H9 (cell line): ENCODE measurements around the gene LDB2. TPM values are rescaled to one million over a fixed set of nuclear protein-coding genes. Genes with fewer than 3 reads are reported as not detected.

Experiments
- DNase-seq: peaks from one replicate; pipeline ENCODE4 v3.0.0-alpha.2; 2017
- H2AFZ ChIP-seq: one replicate; pipeline ENCODE4 v1.6.1; 2013; ENCODE audit warnings: mild to moderate bottlenecking, low read length, control low read depth, moderate library complexity
- H2AK5ac ChIP-seq: 2 replicates; pipeline ENCODE4 v1.6.1; 2013; ENCODE audit warnings: low read length, control low read depth, mixed read lengths; ENCODE audit not compliant: insufficient read length
- H2BK120ac ChIP-seq: one replicate; pipeline ENCODE4 v1.6.1; 2013; ENCODE audit warnings: low read depth, mild to moderate bottlenecking, low read length, control low read depth, inconsistent platforms; ENCODE audit not compliant: poor library complexity, severe bottlenecking
- H2BK12ac ChIP-seq: 2 replicates; pipeline ENCODE4 v1.6.1; 2013; ENCODE audit warnings: low read length, control low read depth, mixed read lengths, low read depth; ENCODE audit not compliant: insufficient read length
- H2BK15ac ChIP-seq: 2 replicates; pipeline ENCODE4 v1.6.1; 2013; ENCODE audit warnings: low read depth, low read length, control low read depth
- H2BK20ac ChIP-seq: one replicate; pipeline ENCODE4 v1.6.1; 2013; ENCODE audit warnings: low read depth, mild to moderate bottlenecking, low read length, control low read depth, inconsistent platforms; ENCODE audit not compliant: poor library complexity, severe bottlenecking
- H2BK5ac ChIP-seq: 2 replicates; pipeline ENCODE4 v1.6.1; 2013; ENCODE audit warnings: low read length, control low read depth, mixed read lengths; ENCODE audit not compliant: insufficient read length
- H3K14ac ChIP-seq: 2 replicates; pipeline ENCODE4 v1.6.1; 2013; ENCODE audit warnings: low read length, control low read depth; ENCODE audit not compliant: insufficient read depth
- H3K18ac ChIP-seq: 2 replicates; pipeline ENCODE4 v1.6.1; 2013; ENCODE audit warnings: low read depth, mild to moderate bottlenecking, mixed read lengths, low read length, control low read depth; ENCODE audit not compliant: insufficient read length
- H3K23ac ChIP-seq: 2 replicates; pipeline ENCODE4 v1.6.1; 2013; ENCODE audit warnings: low read length, control low read depth, mixed read lengths, low read depth; ENCODE audit not compliant: insufficient read length
- H3K23me2 ChIP-seq: 2 replicates; pipeline ENCODE4 v1.6.1; 2013; ENCODE audit warnings: low read depth, mild to moderate bottlenecking, mixed read lengths, low read length, control low read depth; ENCODE audit not compliant: insufficient read length, poor library complexity, severe bottlenecking
- H3K27ac ChIP-seq: 2 replicates; pipeline ENCODE4 v1.5.1; 2013; ENCODE audit warnings: low read length, control low read depth, mixed read lengths, low read depth; ENCODE audit not compliant: insufficient read length
- H3K27me3 ChIP-seq: 2 replicates; pipeline ENCODE4 v1.6.1; 2013; ENCODE audit warnings: low read length, control low read depth, inconsistent platforms; ENCODE audit not compliant: insufficient read depth
- H3K4ac ChIP-seq: 2 replicates; pipeline ENCODE4 v1.6.1; 2013; ENCODE audit warnings: low read depth, mild to moderate bottlenecking, control low read depth, inconsistent platforms, low read length, moderate library complexity
- H3K4me1 ChIP-seq: 2 replicates; pipeline ENCODE4 v1.6.1; 2013; ENCODE audit warnings: low read length, control low read depth, inconsistent platforms; ENCODE audit not compliant: insufficient read depth
- H3K4me2 ChIP-seq: 2 replicates; pipeline ENCODE4 v1.6.1; 2013; ENCODE audit warnings: low read length, control low read depth, mixed read lengths; ENCODE audit not compliant: insufficient read length, insufficient read depth
- H3K56ac ChIP-seq: 2 replicates; pipeline ENCODE4 v1.6.1; 2013; ENCODE audit warnings: low read depth, mild to moderate bottlenecking, mixed read lengths, low read length, control low read depth; ENCODE audit not compliant: insufficient read length
- H3K79me1 ChIP-seq: 2 replicates; pipeline ENCODE4 v1.6.1; 2013; ENCODE audit warnings: low read depth, mild to moderate bottlenecking, moderate library complexity, low read length, control low read depth, inconsistent platforms; ENCODE audit not compliant: insufficient read depth, poor library complexity, severe bottlenecking
- H3K79me2 ChIP-seq: 2 replicates; pipeline ENCODE4 v1.6.1; 2013; ENCODE audit warnings: low read length, control low read depth, inconsistent platforms; ENCODE audit not compliant: insufficient read depth
- H3K9ac ChIP-seq: 2 replicates; pipeline ENCODE4 v1.6.1; 2013; ENCODE audit warnings: low read length, control low read depth, mixed read lengths; ENCODE audit not compliant: insufficient read length; ENCODE audit errors: extremely low read depth
- H3K9me3 ChIP-seq: one replicate; pipeline ENCODE4 v1.6.1; 2013; ENCODE audit warnings: low read depth, low read length, inconsistent platforms; ENCODE audit not compliant: control insufficient read depth
- H3T11ph ChIP-seq: one replicate; pipeline ENCODE4 v1.6.1; 2013; ENCODE audit warnings: mild to moderate bottlenecking, low read length, control low read depth, inconsistent platforms
- H4K20me1 ChIP-seq: one replicate; pipeline ENCODE4 v1.6.1; 2013; ENCODE audit not compliant: control insufficient read depth, insufficient read length, insufficient read depth
- H4K5ac ChIP-seq: 2 replicates; pipeline ENCODE4 v1.6.1; 2013; ENCODE audit warnings: low read depth, mild to moderate bottlenecking, mixed read lengths, low read length, control low read depth; ENCODE audit not compliant: insufficient read length
- H4K8ac ChIP-seq: replicated peaks from 2 replicates; pipeline ENCODE4 v1.6.1; 2013; ENCODE audit warnings: low read length, control low read depth, mixed read lengths, low read depth; ENCODE audit not compliant: insufficient read length
- H4K91ac ChIP-seq: 2 replicates; pipeline ENCODE4 v1.6.1; 2013; ENCODE audit warnings: low read depth, mild to moderate bottlenecking, moderate library complexity, mixed read lengths, low read length, control low read depth; ENCODE audit not compliant: insufficient read length
- H3K27ac Mint-ChIP-seq, 3 experiments: 2 replicates in 2 of 3; 3 replicates in 1 of 3; pipeline ENCODE4 v1.8.0; 2020 to 2021; ENCODE audit warnings: mixed read lengths in 3 of 3, mild to moderate bottlenecking in 1 of 3, moderate library complexity in 1 of 3
- H3K27me3 Mint-ChIP-seq: 2 replicates; pipeline ENCODE4 v1.8.0; 2021; ENCODE audit warnings: low read depth, mild to moderate bottlenecking, moderate library complexity, mixed read lengths
- H3K36me3 Mint-ChIP-seq, 3 experiments: 2 replicates in 2 of 3; 3 replicates in 1 of 3; pipeline ENCODE4 v1.8.0; 2020 to 2021; ENCODE audit warnings: low read depth in 3 of 3, mixed read lengths in 3 of 3; ENCODE audit not compliant: insufficient read depth in 1 of 3
- H3K4me1 Mint-ChIP-seq, 2 experiments: 2 replicates each; pipeline ENCODE4 v1.8.0; 2020; ENCODE audit warnings: mixed read lengths in 2 of 2
- H3K4me3 Mint-ChIP-seq, 2 experiments: 2 replicates in 1 of 2; 3 replicates in 1 of 2; pipeline ENCODE4 v1.8.0; 2020 to 2021; ENCODE audit warnings: mild to moderate bottlenecking in 2 of 2, mixed read lengths in 2 of 2, moderate library complexity in 1 of 2
- H3K9me3 Mint-ChIP-seq, 2 experiments: 2 replicates in 1 of 2; 3 replicates in 1 of 2; pipeline ENCODE4 v1.8.0; 2020; ENCODE audit warnings: mild to moderate bottlenecking in 2 of 2, mixed read lengths in 2 of 2, moderate library complexity in 1 of 2
- WGBS: extraction: QIAGEN DNeasy Blood & Tissue Kit; methylation state at CpG from one replicate; pipeline ENCODE4 v1.1.7; 2013; ENCODE audit warnings: missing lambda C conversion rate, low lambda C conversion rate, mixed read lengths; ENCODE audit not compliant: insufficient read length; ENCODE audit errors: extremely low coverage; 5-methylcytosine and 5-hydroxymethylcytosine counted together
- total RNA-seq: library from RNA; stranded (reverse); gene quantifications from 2 replicates; pipeline ENCODE4 v1.2.1, GENCODE V29; 2021
- TF ChIP-seq, protein P1 (sequence below): fragments of 200-600 bp; sonication (generic); conservative IDR thresholded peaks from 3 replicates; pipeline ENCODE4 v1.8.0; 2021; ENCODE audit warnings: antibody characterized with exemption, mild to moderate bottlenecking

The LDB2 gene
- total RNA-seq, 1 experiment from 2014 or later: 22.5 TPM

- Histone ChIP-seq H3K23me2 (no peaks in the 10 kb centered on the region), H3K23ac (no peak overlapping the region), H3K4ac (no peak overlapping the region), H2BK120ac (no peak overlapping the region), H3K4me1 (no peaks in the 10 kb centered on the region), H3K18ac (no peak overlapping the region), H3K9me3 (no peaks in the 10 kb centered on the region), H2BK5ac (no peak overlapping the region), H3K79me2 (no peaks in the 10 kb centered on the region), H3K56ac (no peak overlapping the region), H2AK5ac (no peak overlapping the region), H4K20me1 (no peaks in the 10 kb centered on the region), H2AFZ (no peak overlapping the region), H2BK15ac (no peak overlapping the region), H4K8ac (no peak overlapping the region), H3K27ac (no peak overlapping the region), H3K9ac (no peak overlapping the region), H3T11ph (no peak overlapping the region), H2BK12ac (no peak overlapping the region), H3K27me3 (no peaks in the 10 kb centered on the region), H4K91ac (no peak overlapping the region), H3K14ac (no peak overlapping the region), H3K4me2 (no peak overlapping the region), H3K79me1 (no peaks in the 10 kb centered on the region), H4K5ac (no peak overlapping the region), H2BK20ac (no peak overlapping the region)
- H3K4me1 Mint-ChIP-seq: no peaks in the 10 kb centered on the region
- TF ChIP-seq, protein P1, sequence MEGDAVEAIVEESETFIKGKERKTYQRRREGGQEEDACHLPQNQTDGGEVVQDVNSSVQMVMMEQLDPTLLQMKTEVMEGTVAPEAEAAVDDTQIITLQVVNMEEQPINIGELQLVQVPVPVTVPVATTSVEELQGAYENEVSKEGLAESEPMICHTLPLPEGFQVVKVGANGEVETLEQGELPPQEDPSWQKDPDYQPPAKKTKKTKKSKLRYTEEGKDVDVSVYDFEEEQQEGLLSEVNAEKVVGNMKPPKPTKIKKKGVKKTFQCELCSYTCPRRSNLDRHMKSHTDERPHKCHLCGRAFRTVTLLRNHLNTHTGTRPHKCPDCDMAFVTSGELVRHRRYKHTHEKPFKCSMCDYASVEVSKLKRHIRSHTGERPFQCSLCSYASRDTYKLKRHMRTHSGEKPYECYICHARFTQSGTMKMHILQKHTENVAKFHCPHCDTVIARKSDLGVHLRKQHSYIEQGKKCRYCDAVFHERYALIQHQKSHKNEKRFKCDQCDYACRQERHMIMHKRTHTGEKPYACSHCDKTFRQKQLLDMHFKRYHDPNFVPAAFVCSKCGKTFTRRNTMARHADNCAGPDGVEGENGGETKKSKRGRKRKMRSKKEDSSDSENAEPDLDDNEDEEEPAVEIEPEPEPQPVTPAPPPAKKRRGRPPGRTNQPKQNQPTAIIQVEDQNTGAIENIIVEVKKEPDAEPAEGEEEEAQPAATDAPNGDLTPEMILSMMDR: no peak
- DNase-seq: no peak
- H3K27ac Mint-ChIP-seq: no peak overlapping the region
- no peaks in the 10 kb centered on the region; a peak in 1 of 7 replicates for H3K36me3 Mint-ChIP-seq
- H3K9me3 Mint-ChIP-seq: no peaks in the 10 kb centered on the region
- H3K27me3 Mint-ChIP-seq: no peaks in the 10 kb centered on the region
- WGBS: no CpG with 5 or more reads among the region's 6 CpGs
- no peak overlapping the region for H3K4me3 Mint-ChIP-seq
These were observed 354.2 kb downstream of the LDB2 start for GRCh38 chr4:16544251-16544721.
